Measurements from ENCODE around the gene GPI. TPM values are rescaled to one million over a fixed set of nuclear protein-coding genes. Genes with fewer than 3 reads are reported as not detected.

Gene GPI
- total RNA-seq, 1 donor from 2014 or later, result 172 TPM

DNA sequence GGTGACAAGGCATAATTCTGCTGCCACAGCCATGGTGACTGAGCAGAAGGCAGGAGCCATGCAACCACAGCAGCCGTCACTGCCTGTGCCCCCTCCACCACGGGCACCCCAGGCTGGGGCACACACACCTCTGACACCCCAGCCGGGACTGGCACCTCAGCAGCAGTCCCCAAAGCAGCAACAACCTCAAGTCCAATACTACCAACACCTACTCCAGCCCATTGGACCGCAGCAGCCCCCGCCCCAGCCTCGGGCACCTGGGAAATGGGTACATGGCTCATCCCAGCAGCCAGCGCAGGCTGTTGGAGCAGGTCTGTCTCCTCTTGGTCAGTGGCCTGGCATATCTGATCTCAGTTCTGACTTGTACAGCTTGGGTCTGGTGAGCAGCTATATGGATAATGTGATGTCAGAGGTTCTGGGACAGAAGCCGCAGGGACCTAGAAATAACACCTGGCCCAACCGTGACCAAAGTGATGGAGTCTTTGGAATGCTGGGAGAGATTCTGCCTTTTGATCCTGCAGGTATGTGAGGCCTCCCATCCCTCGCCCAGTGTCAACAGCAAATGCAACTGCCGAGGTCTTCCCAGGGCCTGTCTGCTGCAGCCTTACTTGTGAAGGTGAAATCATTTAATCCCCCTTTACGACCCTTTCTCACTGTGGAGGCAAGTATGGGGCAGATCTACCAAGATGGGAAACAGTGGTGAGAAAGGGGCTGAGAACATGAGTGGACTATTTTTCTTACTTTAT lies 22.9 kb upstream of the GPI start:
- DNase-seq (ENCODE audit: low read depth, low spot score), result no peak

- no peak for DNase-seq (ENCODE audit: low read depth, low spot score)
These were observed 21.2 kb upstream of the GPI start for GRCh38 chr19:34343751-34344150.

- peak; percentile 29 for DNase-seq (ENCODE audit: low read depth, low spot score)
These were observed 19.0 kb upstream of the GPI start for GRCh38 chr19:34345947-34346351.

DNA sequence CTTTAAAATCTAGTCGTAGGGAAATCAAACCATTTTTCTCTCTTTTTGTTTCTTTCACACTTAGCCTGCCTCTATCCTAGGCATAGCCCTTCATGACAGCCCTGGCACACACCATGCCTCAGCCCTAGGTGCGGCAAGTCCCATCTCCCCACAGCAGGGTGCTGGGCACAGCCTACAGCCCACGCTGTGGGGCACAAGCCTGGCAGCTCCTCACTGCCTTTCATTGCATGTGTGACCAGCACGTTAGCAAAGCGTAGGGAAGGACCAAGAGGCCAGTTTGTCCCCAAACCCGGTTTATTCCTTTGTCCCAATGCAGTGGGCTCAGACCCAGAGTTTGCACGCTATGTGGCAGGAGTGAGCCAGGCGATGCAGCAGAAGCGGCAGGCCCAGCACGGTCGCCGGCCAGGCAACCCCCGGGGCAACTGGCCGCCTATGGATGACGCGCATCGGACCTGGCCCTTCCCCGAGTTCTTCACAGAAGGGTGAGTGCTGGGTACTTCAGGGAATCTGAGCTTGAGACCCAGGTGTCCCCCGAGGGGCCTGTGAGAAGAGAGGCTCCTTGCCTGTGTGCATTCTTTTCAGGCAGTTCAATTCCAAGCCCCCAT lies 17.3 kb upstream of the GPI start:
- no peak for DNase-seq (ENCODE audit: low read depth, low spot score)

GRCh38 chr19:34348899-34349487 lies 16.0 kb upstream of the GPI start:
- no peak for DNase-seq (ENCODE audit: low read depth, low spot score)

DNA sequence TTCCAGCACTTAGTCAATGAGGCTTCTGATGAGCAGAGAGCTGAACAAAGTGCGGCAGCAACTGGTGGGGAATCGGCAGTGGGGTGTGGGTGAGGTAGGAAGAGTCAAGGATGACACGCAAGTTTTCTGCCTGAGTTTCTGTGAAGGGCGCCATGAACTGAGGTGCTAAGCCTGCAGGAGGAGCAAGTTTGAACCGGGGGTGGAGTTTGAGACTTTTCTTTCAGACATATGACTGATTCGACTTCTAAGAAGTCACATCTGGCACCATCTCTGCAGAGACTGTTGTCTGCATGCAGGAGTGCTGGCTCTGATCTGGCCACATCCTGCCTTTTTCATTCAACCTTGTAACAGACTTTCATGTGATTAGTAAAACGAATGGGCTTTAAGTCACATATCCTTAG lies 14.8 kb upstream of the GPI start:
- DNase-seq (ENCODE audit: low read depth, low spot score), result no peak

DNA sequence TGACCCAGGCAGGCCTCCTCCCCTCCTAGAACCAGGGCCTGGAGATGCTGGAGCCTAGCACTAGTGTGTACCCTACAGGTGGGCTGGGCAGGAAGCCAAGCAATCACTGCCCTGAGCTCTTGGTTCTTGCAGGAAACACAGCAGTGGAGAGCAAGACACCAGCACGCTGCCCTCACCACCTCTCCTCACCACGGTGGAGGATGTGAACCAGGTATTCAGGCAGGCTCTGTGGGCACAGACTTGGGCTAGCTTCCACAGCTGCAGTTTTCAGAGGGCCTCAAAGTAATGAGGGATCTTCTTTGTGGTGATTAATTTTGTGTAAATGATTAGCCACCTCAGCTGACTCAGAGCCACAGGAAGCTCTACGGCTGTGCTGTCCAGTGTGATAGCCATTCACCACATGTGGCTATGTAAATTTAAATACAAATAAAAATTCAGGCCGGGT lies 13.6 kb upstream of the GPI start:
- DNase-seq (ENCODE audit: low read depth, low spot score), result no peak

GRCh38 chr19:34353546-34353945 lies 11.4 kb upstream of the GPI start:
- DNase-seq (ENCODE audit: low read depth, low spot score), result no peak

DNA sequence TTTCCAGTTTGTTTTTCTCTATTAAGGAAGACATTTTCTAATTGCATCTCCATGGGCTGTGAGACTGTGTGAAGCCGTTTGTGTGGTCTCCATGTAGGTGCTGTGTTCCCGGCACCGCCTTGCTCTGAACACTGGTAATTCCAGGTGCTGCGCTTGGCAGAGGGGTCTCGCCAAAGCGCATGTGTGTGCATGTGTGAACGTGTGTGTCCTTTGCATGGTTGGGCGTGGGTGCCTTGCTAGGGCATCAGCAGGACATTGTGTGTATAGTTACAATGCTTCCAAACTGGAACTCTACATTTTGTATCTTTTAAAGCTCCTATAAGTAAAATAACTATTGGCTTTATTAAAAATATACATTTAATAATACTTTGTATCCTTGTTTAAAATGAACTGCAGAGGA lies 9.8 kb upstream of the GPI start:
- DNase-seq (ENCODE audit: low read depth, low spot score), result no peak

GRCh38 chr19:34356875-34357274 lies 8.1 kb upstream of the GPI start:
- no peak for DNase-seq (ENCODE audit: low read depth, low spot score)

DNA sequence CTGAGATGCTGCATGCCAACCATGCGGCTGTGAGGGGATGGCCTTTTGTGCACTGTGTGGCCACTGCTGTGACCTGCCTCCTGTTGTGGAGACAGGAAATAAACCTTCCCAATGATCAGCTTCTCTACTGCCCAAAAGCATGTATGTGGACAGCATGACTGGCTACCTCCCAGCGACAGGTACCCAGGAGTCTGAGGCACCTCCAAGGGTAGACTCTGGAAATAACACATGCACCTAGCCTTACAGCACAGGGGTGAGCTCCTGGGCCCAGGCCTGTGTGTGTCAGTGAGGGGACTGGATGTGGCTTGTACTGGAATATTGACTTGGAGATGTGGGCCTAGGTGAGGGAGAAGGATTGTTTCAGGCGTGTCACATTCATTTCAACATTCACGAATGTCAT lies 7.6 kb upstream of the GPI start:
- DNase-seq (ENCODE audit: low read depth, low spot score), result no peak

DNA sequence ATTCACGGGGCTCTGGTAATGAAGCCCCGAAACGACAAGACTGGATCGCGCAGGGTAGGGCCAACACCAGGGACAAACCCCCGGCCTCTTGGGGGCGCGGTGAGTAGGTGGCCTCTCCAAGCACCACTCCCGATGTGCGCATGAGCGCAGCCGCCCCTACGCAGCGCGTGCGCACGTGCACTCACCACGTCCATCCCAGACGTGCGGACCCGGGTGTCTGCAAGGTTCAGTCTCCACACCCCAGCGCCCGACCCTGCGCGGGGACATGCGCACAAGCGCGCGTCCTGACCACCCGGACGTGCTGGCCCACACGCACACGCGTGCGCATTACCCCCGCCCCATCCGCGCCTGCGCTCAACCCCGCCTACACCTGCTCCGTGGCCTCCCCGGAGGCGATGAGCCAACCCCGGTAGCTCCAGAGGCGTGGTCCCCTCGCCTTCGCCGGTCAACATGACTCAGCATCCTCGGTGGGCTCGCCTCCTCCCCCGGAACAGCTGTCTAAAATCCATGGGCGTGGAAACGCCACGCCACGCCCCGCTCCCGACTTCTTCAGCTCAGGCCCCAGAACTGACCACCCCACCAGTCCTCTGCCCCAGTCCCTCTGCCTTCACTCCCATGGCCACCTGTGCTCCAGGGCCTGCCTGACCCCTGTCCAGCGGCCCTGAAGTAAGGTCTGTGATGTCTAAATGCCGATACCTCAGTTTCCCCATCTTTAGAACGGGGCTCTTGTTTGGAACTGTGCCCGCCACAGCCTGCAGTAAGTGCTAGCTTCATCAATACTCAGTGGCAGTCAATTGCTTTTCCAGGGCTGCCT lies 5.6 kb upstream of the GPI start:
- peak; percentile 95 for DNase-seq (ENCODE audit: low read depth, low spot score)

GRCh38 chr19:34359954-34360315 lies 5.1 kb upstream of the GPI start:
- no peak for DNase-seq (ENCODE audit: low read depth, low spot score)

DNA sequence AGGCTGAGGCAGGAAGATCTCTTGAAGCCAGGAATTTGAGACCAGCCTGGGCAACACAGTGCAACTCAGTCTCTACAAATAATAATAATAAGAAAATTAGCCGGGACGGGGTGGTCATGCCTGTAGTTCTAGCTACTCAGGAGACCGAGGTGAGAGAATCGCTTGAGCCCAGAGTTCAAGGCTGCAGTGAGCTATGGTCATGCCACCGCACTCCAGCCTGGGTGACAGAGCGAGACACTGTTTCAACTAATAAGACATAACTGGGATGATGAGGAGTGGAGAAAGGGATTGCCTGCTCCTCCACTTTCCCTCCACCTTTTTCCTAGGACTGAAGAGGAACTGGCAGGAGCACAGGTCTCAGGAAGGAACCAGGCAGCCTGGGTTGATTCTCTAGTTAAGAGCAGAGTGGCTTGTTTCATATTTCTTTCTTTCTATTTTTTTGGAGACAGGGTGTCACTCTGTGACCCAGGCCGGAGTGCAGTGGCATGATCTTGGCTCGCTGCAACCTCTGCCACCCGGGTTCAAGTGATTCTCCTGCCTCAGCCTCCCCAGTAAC lies 4.6 kb upstream of the GPI start:
- DNase-seq (ENCODE audit: low read depth, low spot score), result no peak

DNA sequence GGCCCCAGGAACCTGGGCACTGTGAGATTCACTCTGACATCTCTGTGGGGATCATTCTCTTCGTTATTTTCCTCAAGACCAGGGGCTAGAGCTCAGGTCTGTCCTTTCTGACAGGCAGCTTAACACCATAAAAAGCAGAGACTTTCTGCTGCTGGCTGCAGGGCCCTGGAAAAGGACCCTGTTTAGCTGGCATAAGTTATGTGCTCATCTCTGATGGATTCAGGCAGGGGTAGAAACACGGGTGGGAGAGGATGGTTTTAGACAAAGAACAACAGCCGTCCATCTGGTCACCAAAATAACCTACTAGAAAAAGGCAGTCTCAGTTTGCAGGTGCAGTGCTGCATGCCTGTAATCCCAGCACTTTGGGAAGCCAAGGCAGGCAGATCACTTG lies 2.3 kb upstream of the GPI start:
- DNase-seq (ENCODE audit: low read depth, low spot score), result no peak

DNA sequence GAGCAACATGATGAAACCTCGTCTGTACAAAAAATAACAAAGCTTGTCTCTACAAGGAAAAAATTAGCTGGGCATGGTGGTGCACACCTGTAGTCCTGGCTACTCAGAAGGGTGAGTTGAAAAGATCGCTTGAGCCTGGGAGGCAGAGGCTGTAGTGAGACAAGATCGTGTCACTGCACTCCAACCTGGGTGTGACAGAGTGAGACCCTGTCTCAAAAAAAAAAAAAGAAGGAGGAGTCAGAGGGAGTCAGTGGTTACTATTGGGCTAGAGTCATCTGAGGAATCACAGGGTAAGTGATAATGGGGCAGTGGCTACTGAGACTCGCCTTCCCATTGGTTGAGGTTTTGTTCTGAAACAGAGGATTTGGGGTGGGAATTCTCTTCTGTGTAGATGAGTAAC lies 1.9 kb upstream of the GPI start:
- DNase-seq (ENCODE audit: low read depth, low spot score), result no peak

DNA sequence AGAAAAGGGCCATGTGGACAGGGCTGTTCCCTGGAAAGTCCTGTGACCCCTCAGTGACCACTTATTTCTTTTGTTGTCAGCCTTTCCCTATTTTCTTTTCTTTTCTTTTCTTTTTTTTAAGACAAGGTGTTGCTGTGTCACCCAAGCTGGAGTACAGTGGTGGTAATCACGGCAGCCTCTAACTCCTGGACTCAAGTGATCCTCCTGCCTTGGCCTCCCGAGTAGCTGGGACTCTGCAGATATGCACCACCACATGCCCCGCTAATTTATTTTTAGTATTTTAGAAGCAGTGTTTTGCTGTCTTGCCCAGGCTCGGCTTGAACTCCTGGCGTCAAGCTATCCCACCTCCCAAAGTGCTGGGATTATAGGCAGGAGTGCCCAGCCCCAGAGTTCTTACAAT lies 1.1 kb upstream of the GPI start:
- no peak for DNase-seq (ENCODE audit: low read depth, low spot score)

GRCh38 chr19:34364462-34364829 lies 550 bp upstream of the GPI start:
- DNase-seq (ENCODE audit: low read depth, low spot score), result no peak

GRCh38 chr19:34365463-34366401 lies 736 bp downstream of the GPI start:
- no peak for DNase-seq (ENCODE audit: low read depth, low spot score)

DNA sequence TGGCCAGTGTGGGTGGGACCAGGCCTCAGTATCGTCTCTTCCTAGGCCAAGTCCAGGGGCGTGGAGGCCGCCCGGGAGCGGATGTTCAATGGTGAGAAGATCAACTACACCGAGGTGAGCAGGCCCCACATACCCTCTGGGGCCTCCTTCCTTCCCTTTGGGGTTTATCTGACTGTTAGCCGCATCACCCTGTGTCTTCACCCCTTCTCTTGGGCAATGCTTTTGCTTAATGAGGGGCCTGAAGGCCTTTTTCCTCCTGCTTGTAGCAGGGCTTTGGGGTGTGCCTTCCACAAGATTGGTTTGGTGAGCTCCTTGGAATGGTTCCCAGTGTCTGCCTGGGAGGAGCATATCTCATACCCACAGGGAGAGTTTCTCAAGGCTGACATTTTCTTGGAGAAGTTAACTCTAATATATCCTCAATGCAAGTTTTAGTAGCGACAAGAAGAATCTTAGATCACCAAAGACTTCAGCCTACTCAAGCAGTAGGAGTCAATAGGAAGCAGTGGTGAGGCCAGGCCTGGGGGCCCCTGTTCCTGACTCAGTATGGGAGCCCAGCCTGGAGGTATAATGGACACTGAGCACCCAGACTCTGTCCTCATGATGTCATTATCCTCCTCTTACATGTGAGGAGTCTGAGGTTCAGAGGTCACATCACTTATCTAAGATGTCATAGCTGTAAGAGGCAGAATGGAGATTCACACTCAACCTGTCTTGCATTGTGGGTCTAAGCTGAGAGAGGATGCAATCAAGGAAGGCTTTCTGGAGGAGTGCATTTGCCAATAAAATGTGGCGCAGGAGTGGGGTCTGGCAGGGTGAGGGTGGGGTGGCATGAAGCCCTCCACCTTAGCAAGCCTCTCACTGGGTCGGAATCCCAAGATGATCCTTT lies 2.0 kb downstream of the GPI start:
- DNase-seq (ENCODE audit: low read depth, low spot score), result no peak
